A549 (cell line): ENCODE data around the gene PLK1. TPM values are rescaled to one million over a fixed set of nuclear protein-coding genes. Genes with fewer than 3 reads are reported as not detected.
A peak's percentile ranks its signal among the peaks of the same experiment; 100 is the strongest.

Source experiments
- ATAC-seq, 2 experiments: fragments of 200-7000 bp in 1 of 2; fragments of >200 bp in 1 of 2; cut with Nextera tagmentation in 1 of 2; cut with Tn5 transposase in 1 of 2; 3 replicates each; pipeline versions ENCODE4 v1.8.0 to v1.9.1; 2018 to 2020; ENCODE audit warnings: mild to moderate bottlenecking in 1 of 2, moderate library complexity in 1 of 2
- CTCF ChIA-PET: fragments of 300-600 bp; sonication (Branson Sonifier 250); formaldehyde crosslinking; extraction: SDS; loops from one replicate; lab custom pipeline; 2021; ENCODE audit warnings: antibody characterized with exemption, inconsistent platforms; lab: Yijun Ruan, JAX
- POLR2A ChIA-PET: fragments of 350-600 bp; formaldehyde crosslinking; extraction: SDS; loops from one replicate; lab custom pipeline; 2021; ENCODE audit warnings: antibody characterized with exemption, inconsistent platforms; lab: Yijun Ruan, JAX
- DNase-seq, 2 experiments: peaks; one replicate each; pipeline versions ENCODE4 v3.0.0 to v3.0.0-alpha.2; 2011 to 2016; ENCODE audit warnings: low read depth in 1 of 2, low spot score in 1 of 2
- FAIRE-seq: peaks from 2 replicates; lab custom pipeline; 2011; peaks lifted over from hg19 to GRCh38; lab: Jason Lieb, UNC
- H3K27ac ChIP-seq, 2 experiments: fragments of >200 bp; sonication (Bioruptor Twin); formaldehyde crosslinking; 3 replicates each; pipeline ENCODE4 v1.5.1; 2016 to 2017
- H3K4me1 ChIP-seq: fragments of >200 bp; sonication (Bioruptor Twin); formaldehyde crosslinking; 3 replicates; pipeline ENCODE4 v1.6.1; 2016
- H3K4me2 ChIP-seq: fragments of >200 bp; sonication (Bioruptor Twin); formaldehyde crosslinking; 3 replicates; pipeline ENCODE4 v1.6.1; 2016
- H3K4me3 ChIP-seq: fragments of >200 bp; sonication (Bioruptor Twin); formaldehyde crosslinking; 3 replicates; pipeline ENCODE4 v1.5.1; 2016
- H3K9me3 ChIP-seq: fragments of >200 bp; sonication (Bioruptor Twin); formaldehyde crosslinking; 3 replicates; pipeline ENCODE4 v1.6.1; 2016
- CBX8 ChIP-seq: fragments of 200-600 bp; sonication (generic); IDR thresholded peaks from 2 replicates; pipeline ENCODE4 v1.6.1; 2016
- CEBPB ChIP-seq, 2 experiments: fragments of >200 bp in 1 of 2; sonication (Bioruptor Twin) in 1 of 2; formaldehyde crosslinking in 1 of 2; IDR thresholded peaks; 2 replicates each; pipeline ENCODE4 v1.6.1; 2012 to 2016
- CHD2 ChIP-seq: fragments of 150-350 bp; IDR thresholded peaks from 2 replicates; pipeline ENCODE4 v1.6.1; 2014; ENCODE audit warnings: low read length; ENCODE audit not compliant: partially characterized antibody
- CTCF ChIP-seq: fragments of >200 bp; sonication (Bioruptor Twin); formaldehyde crosslinking; IDR thresholded peaks from 3 replicates; pipeline ENCODE4 v1.5.1; 2016
- EHF ChIP-seq: fragments of 250-450 bp; sonication (Bioruptor Pico); IDR thresholded peaks from 2 replicates; pipeline ENCODE4 v1.5.0; 2020; ENCODE audit warnings: mild to moderate bottlenecking
- EP300 ChIP-seq, 2 experiments: fragments of >200 bp; sonication (Bioruptor Twin); formaldehyde crosslinking; IDR thresholded peaks; 2 replicates in 1 of 2; 3 replicates in 1 of 2; pipeline ENCODE4 v1.6.1; 2016 to 2017
- FOSB ChIP-seq: fragments of 250-450 bp; sonication (Bioruptor Pico); IDR thresholded peaks from 2 replicates; pipeline ENCODE4 v1.5.0; 2020; ENCODE audit warnings: mild to moderate bottlenecking, moderate library complexity
- FOXS1 ChIP-seq: fragments of 250-450 bp; sonication (Bioruptor Pico); IDR thresholded peaks from 2 replicates; pipeline ENCODE4 v1.5.0; 2020; ENCODE audit warnings: mild to moderate bottlenecking, moderate library complexity
- HES2 ChIP-seq: fragments of >200 bp; sonication (Bioruptor Twin); formaldehyde crosslinking; IDR thresholded peaks from 2 replicates; pipeline ENCODE4 v1.6.1; 2016
- HEYL ChIP-seq: fragments of 250-450 bp; sonication (Bioruptor Pico); IDR thresholded peaks from 2 replicates; pipeline ENCODE4 v1.8.0; 2021; ENCODE audit warnings: mild to moderate bottlenecking, moderate library complexity
- HMGXB4 ChIP-seq: fragments of 250-450 bp; sonication (Bioruptor Pico); IDR thresholded peaks from 2 replicates; pipeline ENCODE4 v1.5.0; 2021; ENCODE audit warnings: mild to moderate bottlenecking, moderate library complexity, borderline replicate concordance
- HOXA7 ChIP-seq: fragments of 250-450 bp; sonication (Bioruptor Pico); IDR thresholded peaks from 2 replicates; pipeline ENCODE4 v1.5.0; 2020; ENCODE audit warnings: mild to moderate bottlenecking, moderate library complexity
- HOXB5 ChIP-seq: fragments of 250-450 bp; sonication (Bioruptor Pico); IDR thresholded peaks from 2 replicates; pipeline ENCODE4 v1.5.0; 2020; ENCODE audit warnings: mild to moderate bottlenecking, moderate library complexity
- JUN ChIP-seq, 2 experiments: fragments of >200 bp; sonication (Bioruptor Twin); formaldehyde crosslinking; IDR thresholded peaks; 2 replicates in 1 of 2; 3 replicates in 1 of 2; pipeline ENCODE4 v1.6.1; 2016 to 2017
- MYC ChIP-seq: IDR thresholded peaks from 2 replicates; pipeline ENCODE4 v1.6.1; 2012; ENCODE audit warnings: mild to moderate bottlenecking, inconsistent platforms, low read length, improper control_type of control experiment, borderline replicate concordance
- NR3C1 ChIP-seq: fragments of >200 bp; sonication (Bioruptor Twin); formaldehyde crosslinking; IDR thresholded peaks from 3 replicates; pipeline ENCODE4 v1.6.1; 2017
- POLR2A ChIP-seq: IDR thresholded peaks from 2 replicates; pipeline ENCODE4 v1.6.1; 2012; ENCODE audit warnings: mild to moderate bottlenecking, low read length
- POLR2AphosphoS2 ChIP-seq: conservative IDR thresholded peaks from 2 replicates; pipeline ENCODE4 v1.6.1; 2012; ENCODE audit warnings: low read length, improper control_type of control experiment, inconsistent platforms
- RCOR1 ChIP-seq: fragments of 150-350 bp; IDR thresholded peaks from 2 replicates; pipeline ENCODE4 v1.6.1; 2014; ENCODE audit warnings: antibody characterized with exemption, low read length, low read depth
- REST ChIP-seq: fragments of 200-600 bp; sonication (generic); IDR thresholded peaks from 2 replicates; pipeline ENCODE4 v1.6.1; 2016; ENCODE audit warnings: antibody characterized with exemption, mild to moderate bottlenecking, moderate library complexity
- SREBF2 ChIP-seq: fragments of 450-650 bp; IDR thresholded peaks from 2 replicates; pipeline ENCODE4 v1.6.1; 2014; ENCODE audit warnings: mild to moderate bottlenecking, moderate library complexity
- TFCP2L1 ChIP-seq: fragments of 250-450 bp; sonication (Bioruptor Pico); IDR thresholded peaks from 2 replicates; pipeline ENCODE4 v1.5.0; 2021; ENCODE audit warnings: mild to moderate bottlenecking
- ZC3H11A ChIP-seq: fragments of 450-650 bp; IDR thresholded peaks from 2 replicates; pipeline ENCODE4 v1.6.1; 2014; ENCODE audit warnings: antibody characterized with exemption, mild to moderate bottlenecking
- ZFP36 ChIP-seq: fragments of 450-650 bp; IDR thresholded peaks from 2 replicates; pipeline ENCODE4 v1.6.1; 2014; ENCODE audit warnings: borderline replicate concordance; ENCODE audit not compliant: partially characterized antibody
- WGBS: methylation state at CpG from one replicate; pipeline ENCODE4 v1.1.6; 2017; ENCODE audit errors: missing lambda C conversion rate; 5-methylcytosine and 5-hydroxymethylcytosine counted together
- polyA plus RNA-seq, 4 experiments: library from polyadenylated mRNA; depleted of rRNA in 3 of 4; stranded (reverse); fragments of >200 nt; fragmentation: RNase III in 1 of 4; extraction: RNeasy Plus Mini Kit Qiagen cat#74134 plus additional on column Dnase treatment in 1 of 4; gene quantifications; 2 replicates in 3 of 4; 3 replicates in 1 of 4; pipeline ENCODE4 v1.2.3, GENCODE V29; 2011 to 2017

Gene PLK1
- polyA plus RNA-seq, 2 of the 4 experiments (the other 2 are of a cell fraction) = 71.9 to 114 TPM

GRCh38 chr16:23690771-23691482 lies 12.2 kb downstream of the PLK1 start (continued):
- no peak for TF ChIP-seq HMGXB4 (CRISPR knock-in tag)
- TF ChIP-seq ZFP36 = no peak
- TF ChIP-seq REST = no peak
- TF ChIP-seq HOXB5 = no peak
- no peak for TF ChIP-seq CBX8
- TF ChIP-seq MYC = no peak
- TF ChIP-seq CEBPB (IDR thresholded peaks at IDR 0.05) = no peak
- TF ChIP-seq HEYL (CRISPR knock-in tag) = no peak

GRCh38 chr16:23691483-23692189 lies 12.9 kb downstream of the PLK1 start:
- Histone ChIP-seq H3K4me3 (no peak overlapping the region), H3K4me1 (0 out of 3 replicates have a peak, but pooled peaks cover 3% of the 10 kb centered on the region), H3K27ac (0 out of 6 replicates have a peak overlapping the region, but pooled peaks of 1 of the 2 experiments have one; percentile 17)
- peak in 1 of 2 experiments; percentile 25 for DNase-seq
- POLR2A ChIA-PET = no interaction called here
- TF ChIP-seq JUN (IDR thresholded peaks at IDR 0.05) = peak in 1 of 2 experiments; percentile 31; a peak in 1 of 5 replicates
- TF ChIP-seq CHD2 = no peak
- TF ChIP-seq FOSB (CRISPR knock-in tag) = no peak
- TF ChIP-seq HOXA7 (CRISPR knock-in tag) = no peak
- TF ChIP-seq TFCP2L1 (CRISPR knock-in tag) = no peak
- no peak for TF ChIP-seq HEYL (CRISPR knock-in tag)
- TF ChIP-seq, all 56 proteins: peak for 1
- no peak for FAIRE-seq
- Histone ChIP-seq H3K4me2 (no peak overlapping the region), H3K9me3 (no peaks in the 10 kb centered on the region)
- CTCF ChIA-PET = interaction anchor here (1.0 to 1.5 kb wide), 3 partner anchors 9 to 13 kb away, joined by 4 to 6 read pairs (median 5); partner anchors contain the start of gene PLK1
- peak in 1 of 2 experiments; percentile 44; a peak in 3 of 6 replicates for ATAC-seq
- WGBS = 86% methylated on average over 10 of the region's 10 CpGs

- Histone ChIP-seq H3K4me3 (no peak overlapping the region), H3K9me3 (no peaks in the 10 kb centered on the region), H3K4me1 (0 out of 3 replicates have a peak, but pooled peaks cover 3% of the 10 kb centered on the region), H3K27ac (no peak overlapping the region), H3K4me2 (no peak overlapping the region)
- peak in 1 of 2 experiments; percentile 12; a peak in 2 of 6 replicates for ATAC-seq
- no peak for FAIRE-seq
- WGBS = 97% methylated on average over 6 of the region's 6 CpGs
- CTCF ChIA-PET = interaction anchor here (1.0 to 1.5 kb wide), 3 partner anchors 9 to 14 kb away, joined by 4 to 6 read pairs (median 5); partner anchors contain the start of gene PLK1
- POLR2A ChIA-PET = no interaction called here
- no peak for DNase-seq
- TF ChIP-seq HEYL (CRISPR knock-in tag) (no peak), ZFP36 (no peak), NR3C1 (no peak), EHF (CRISPR knock-in tag) (no peak), EP300 (IDR thresholded peaks at IDR 0.05) (no peak), SREBF2 (no peak), FOXS1 (CRISPR knock-in tag) (no peak), POLR2AphosphoS2 (no peak), ZC3H11A (no peak), POLR2A (no peak), HES2 (no peak), RCOR1 (no peak), CTCF (no peak), CBX8 (no peak)
These were observed 13.6 kb downstream of the PLK1 start for GRCh38 chr16:23692190-23692837.
